Measurements from ENCODE around the gene CRYBA2.

The CRYBA2 gene

DNA sequence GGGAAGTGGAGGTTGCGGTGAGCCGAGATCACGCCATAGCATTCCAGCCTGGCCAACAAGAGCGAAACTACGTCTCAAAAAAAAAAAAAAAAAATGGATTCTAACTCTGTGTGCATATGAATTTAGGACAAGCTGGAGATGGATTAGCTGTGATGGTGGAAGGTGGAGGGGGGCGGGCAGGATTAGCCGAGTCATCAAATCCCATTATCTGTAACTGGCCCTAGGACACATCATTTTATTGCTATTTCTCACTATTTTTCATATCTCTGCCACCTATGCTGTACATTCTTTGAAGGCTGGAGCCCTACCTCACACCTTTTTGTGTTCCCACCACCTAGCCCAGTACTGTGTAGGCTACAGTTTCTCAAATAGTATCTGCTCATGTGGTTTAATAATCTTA is 41.1 kb downstream of the CRYBA2 start:
- no peak for DNase-seq

DNA sequence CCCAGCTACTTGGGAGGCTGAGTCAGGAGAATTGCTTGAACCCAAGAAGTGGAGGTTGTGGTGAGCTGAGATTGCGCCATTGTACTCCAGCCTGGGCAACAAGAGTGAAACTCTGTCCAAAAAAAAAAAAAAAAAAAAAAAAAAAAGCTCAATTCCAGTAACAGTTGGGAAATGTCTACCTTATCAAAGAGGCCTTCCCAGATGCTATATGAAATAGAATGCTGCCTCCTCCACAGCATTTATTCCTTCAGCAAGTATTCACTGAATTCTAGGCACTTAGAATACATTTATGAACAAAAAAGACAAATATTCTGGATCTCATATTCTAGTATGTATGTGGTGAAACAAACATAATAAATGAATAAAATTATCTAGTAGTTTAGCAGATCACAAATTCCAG is 46.6 kb downstream of the CRYBA2 start:
- DNase-seq: no peak

DNA sequence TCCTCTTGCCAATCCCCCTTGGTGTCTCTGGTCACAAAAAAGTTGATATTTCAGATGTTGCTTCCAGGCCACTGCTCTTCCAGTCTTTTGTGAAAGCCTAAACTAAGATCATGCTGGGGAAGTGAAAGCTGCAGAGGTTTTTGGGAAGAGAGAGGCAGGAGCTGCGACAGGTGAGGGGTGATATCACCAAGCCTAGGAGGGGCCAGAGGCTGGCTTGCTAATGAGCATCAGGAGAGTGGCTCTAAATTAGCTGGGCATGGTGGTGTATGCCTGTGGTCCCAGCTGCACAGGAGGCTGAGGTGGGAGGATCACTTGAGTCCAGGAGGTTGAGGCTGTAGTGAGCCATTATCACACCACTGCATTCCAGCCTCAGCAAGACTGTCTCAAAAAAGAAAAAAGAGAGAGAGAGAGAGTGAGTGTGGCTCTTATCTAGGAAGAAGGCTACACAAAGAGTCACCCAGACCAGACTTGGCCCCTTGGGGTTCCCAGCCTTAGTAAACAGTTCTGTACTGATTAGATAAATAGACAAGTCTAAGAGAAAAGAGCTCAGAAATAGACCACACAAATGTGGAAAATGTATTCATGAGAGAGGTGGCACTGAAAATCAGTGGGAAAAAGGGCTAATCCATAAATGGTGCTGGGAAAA is 48.3 kb downstream of the CRYBA2 start:
- no peak for DNase-seq

All from NCI-H1417 (cell line).